HepG2 (cell line): ENCODE measurements around the gene PLN. TPM values are rescaled to one million over a fixed set of nuclear protein-coding genes. Genes with fewer than 3 reads are reported as not detected.

Source experiments
- ATAC-seq: fragments of 200-7000 bp; cut with Tn5 transposase; 3 replicates; pipeline ENCODE4 v1.9.1; 2020; ENCODE audit warnings: mild to moderate bottlenecking, moderate library complexity
- BruUV-seq: library from RNA; stranded (reverse); fragments of 400-500 nt; replicated peaks from 2 replicates; lab custom pipeline; 2021; lab: Mats Ljungman, UMichigan
- CTCF ChIA-PET: fragments of 300-600 bp; formaldehyde crosslinking; extraction: SDS; loops from one replicate; lab custom pipeline; 2021; ENCODE audit warnings: low total read pairs, inconsistent platforms, low intra/inter-chr PET ratio; lab: Yijun Ruan, JAX
- POLR2A ChIA-PET: fragments of 350-600 bp; sonication (Branson Sonifier 250); formaldehyde crosslinking; loops from one replicate; lab custom pipeline; 2020; ENCODE audit warnings: antibody characterized with exemption, inconsistent platforms; lab: Yijun Ruan, JAX
- DNase-seq: peaks from one replicate; pipeline ENCODE4 v3.0.0-alpha.2; 2015; ENCODE audit warnings: low spot score
- FAIRE-seq: peaks from 3 replicates; lab custom pipeline; 2011; peaks lifted over from hg19 to GRCh38; lab: Jason Lieb, UNC
- H2AFZ ChIP-seq: one replicate; pipeline ENCODE4 v1.6.1; 2011; ENCODE audit warnings: low read length, inconsistent platforms
- H3K27ac ChIP-seq: fragments of 300-600 bp; 3 replicates; pipeline ENCODE4 v1.8.0; 2011; ENCODE audit warnings: mixed run types, mild to moderate bottlenecking, mixed read lengths, low read length, inconsistent platforms; ENCODE audit not compliant: insufficient read depth; ENCODE audit errors: extremely low read length
- H3K27me3 ChIP-seq, 2 experiments: fragments of 200-600 bp in 1 of 2; 2 replicates in 1 of 2; 3 replicates in 1 of 2; pipeline versions ENCODE4 v1.6.0 to v1.8.0; 2011; ENCODE audit warnings: low read length in 2 of 2, mild to moderate bottlenecking in 2 of 2, moderate library complexity in 2 of 2, inconsistent platforms in 1 of 2; ENCODE audit not compliant: insufficient read depth in 2 of 2, control insufficient read depth in 1 of 2
- H3K36me3 ChIP-seq, 2 experiments: fragments of 200-600 bp in 1 of 2; replicated peaks in 1 of 2; 2 replicates in 1 of 2; 3 replicates in 1 of 2; pipeline versions ENCODE4 v1.5.1 to v1.8.0; 2011; ENCODE audit warnings: low read length in 2 of 2, inconsistent platforms in 1 of 2; ENCODE audit not compliant: insufficient read depth in 2 of 2, control insufficient read depth in 1 of 2
- H3K4me1 ChIP-seq: 2 replicates; pipeline ENCODE4 v1.5.1; 2012; ENCODE audit warnings: low read length, inconsistent platforms; ENCODE audit not compliant: insufficient read depth
- H3K4me2 ChIP-seq: 2 replicates; pipeline ENCODE4 v1.6.0; 2011; ENCODE audit warnings: low read depth, low read length, inconsistent platforms
- H3K4me3 ChIP-seq, 3 experiments: fragments of 200-600 bp in 1 of 3; sonication (generic), shearing (Covaris generic) in 1 of 3; replicated peaks in 1 of 3; 2 replicates each; pipeline ENCODE4 v1.5.1; 2011 to 2016; ENCODE audit warnings: low read length in 3 of 3, inconsistent platforms in 2 of 3, low read depth in 2 of 3, mild to moderate bottlenecking in 2 of 3, control low read depth in 1 of 3, mixed read lengths in 1 of 3; ENCODE audit not compliant: insufficient read depth in 1 of 3
- H3K79me2 ChIP-seq: one replicate; pipeline ENCODE4 v1.6.1; 2011; ENCODE audit warnings: low read length, inconsistent platforms; ENCODE audit not compliant: insufficient read depth
- H3K9ac ChIP-seq: 2 replicates; pipeline ENCODE4 v1.6.0; 2011; ENCODE audit warnings: mild to moderate bottlenecking, low read depth, low read length, inconsistent platforms; ENCODE audit not compliant: insufficient read depth
- H3K9me3 ChIP-seq: 2 replicates; pipeline ENCODE4 v1.5.1; 2012; ENCODE audit warnings: mild to moderate bottlenecking, low read length
- H4K20me1 ChIP-seq: 2 replicates; pipeline ENCODE4 v1.6.0; 2011; ENCODE audit warnings: inconsistent platforms, mild to moderate bottlenecking, low read length, moderate library complexity; ENCODE audit not compliant: insufficient read depth
- CREB1 ChIP-seq, 2 experiments: fragments of 450-650 bp in 1 of 2; IDR thresholded peaks; 2 replicates each; pipeline ENCODE4 v1.6.1; 2016 to 2017; ENCODE audit warnings: control low read depth in 1 of 2, mild to moderate bottlenecking in 1 of 2, missing compliant biosample characterization in 1 of 2, missing genetic modification characterization in 1 of 2
- GLMP ChIP-seq: sonication (generic); formaldehyde crosslinking; IDR thresholded peaks from 2 replicates; pipeline ENCODE4 v1.9.0; 2021; ENCODE audit warnings: missing genetic modification reagents, mild to moderate bottlenecking, borderline replicate concordance
- MTF1 ChIP-seq: sonication (generic); formaldehyde crosslinking; IDR thresholded peaks from 2 replicates; pipeline ENCODE4 v1.5.0; 2020; ENCODE audit warnings: missing genetic modification reagents
- RARA ChIP-seq: IDR thresholded peaks from 2 replicates; pipeline ENCODE4 v1.6.1; 2016; ENCODE audit warnings: missing genetic modification reagents, missing compliant biosample characterization
- SCMH1 ChIP-seq: sonication (generic); formaldehyde crosslinking; IDR thresholded peaks from 2 replicates; pipeline ENCODE4 v1.9.0; 2021; ENCODE audit warnings: missing genetic modification reagents, mild to moderate bottlenecking, borderline replicate concordance
- SP5 ChIP-seq: IDR thresholded peaks from 2 replicates; pipeline ENCODE4 v1.6.1; 2016; ENCODE audit warnings: low read depth, borderline replicate concordance
- SRY ChIP-seq: sonication (generic); formaldehyde crosslinking; IDR thresholded peaks from 2 replicates; pipeline ENCODE4 v1.8.0; 2022; ENCODE audit warnings: mild to moderate bottlenecking, missing genetic modification reagents
- ZFP82 ChIP-seq: sonication (generic); formaldehyde crosslinking; IDR thresholded peaks from 2 replicates; pipeline ENCODE4 v1.5.1; 2020; ENCODE audit warnings: mild to moderate bottlenecking, missing genetic modification reagents, borderline replicate concordance
- ZNF230 ChIP-seq: sonication (generic); formaldehyde crosslinking; IDR thresholded peaks from 2 replicates; pipeline ENCODE4 v1.4.0; 2020; ENCODE audit warnings: mild to moderate bottlenecking, missing genetic modification reagents
- ZNF652 ChIP-seq: IDR thresholded peaks from 2 replicates; pipeline ENCODE4 v1.6.1; 2016; ENCODE audit warnings: low read depth, borderline replicate concordance
- ZNF816 ChIP-seq: sonication (generic); formaldehyde crosslinking; IDR thresholded peaks from 2 replicates; pipeline ENCODE4 v1.8.0; 2022; ENCODE audit warnings: missing genetic modification reagents, mild to moderate bottlenecking, borderline replicate concordance
- ZZZ3 ChIP-seq: sonication (generic); formaldehyde crosslinking; IDR thresholded peaks from 2 replicates; pipeline ENCODE4 v1.4.0; 2020; ENCODE audit warnings: missing genetic modification reagents, mild to moderate bottlenecking, borderline replicate concordance
- WGBS: methylation state at CpG from one replicate; pipeline ENCODE4 v1.1.6; 2017; ENCODE audit warnings: low lambda C conversion rate; 5-methylcytosine and 5-hydroxymethylcytosine counted together
- in situ Hi-C: cut with HindIII; loops from 2 replicates; pipeline ENCODE4 v1.10.0; 2017; ENCODE audit warnings: low pct_unique_long_range_greater_than_20kb; ENCODE audit not compliant: extremely low pct_ligation_motif_present
- intact Hi-C: fragments of 100-400 bp; cut with micrococcal nuclease; formaldehyde crosslinking; loops from one replicate; pipeline ENCODE4 v1.10.0; 2022; ENCODE audit not compliant: unreplicated experiment
- polyA plus RNA-seq, 8 experiments: library from polyadenylated mRNA; depleted of rRNA in 3 of 8; stranded (reverse) in 7 of 8; unstranded in 1 of 8; fragments of >200 nt; fragmentation: Illumina TruSeq in 4 of 8; extraction: Trizol in 4 of 8; gene quantifications; 2 replicates each; pipeline versions ENCODE4 v1.2.1 to v1.2.3, GENCODE V29; 2011 to 2016; ENCODE audit warnings: low read depth in 4 of 8, missing spikeins in 1 of 8, mixed read lengths in 1 of 8; ENCODE audit not compliant: insufficient read depth in 1 of 8
- total RNA-seq, 5 experiments: library from RNA; depleted of rRNA; stranded (reverse); fragments of >200 nt; fragmentation: Illumina TruSeq; extraction: Trizol; gene quantifications; 2 replicates each; pipeline ENCODE4 v1.2.3, GENCODE V29; 2016; ENCODE audit warnings: low read depth in 1 of 5

Gene PLN
- total and polyA plus RNA-seq, 2 of the 13 experiments (the other 11 are each of a cell fraction or from before 2014, with no cell fraction given) = not detected

GRCh38 chr6:118562959-118563358 lies 14.9 kb downstream of the PLN start:
- H3K4me2 ChIP-seq = no peak overlapping the region
- no peak overlapping the region for H3K9ac ChIP-seq
- no peak for FAIRE-seq
- POLR2A ChIA-PET = no interaction called here
- TF ChIP-seq CREB1 (IDR thresholded peaks at IDR 0.05) (no peak), CREB1 (CRISPR knock-in tag; IDR thresholded peaks at IDR 0.05) (no peak), SP5 (no peak), SCMH1 (CRISPR knock-in tag) (no peak), MTF1 (CRISPR knock-in tag) (no peak), RARA (CRISPR knock-in tag) (no peak), SRY (CRISPR knock-in tag) (no peak), ZNF652 (no peak), ZNF816 (CRISPR knock-in tag) (no peak), ZNF230 (CRISPR knock-in tag) (no peak), ZZZ3 (CRISPR knock-in tag) (no peak), ZFP82 (CRISPR knock-in tag) (no peak), GLMP (no peak)
- no peak overlapping the region for H3K4me3 ChIP-seq
- H3K4me1 ChIP-seq = no peaks in the 10 kb centered on the region
- no peak for ATAC-seq
- intact Hi-C loops (loop anchor here (10.0 kb wide), 1 partner anchor 242 kb away; no protein-coding TSS in a partner anchor), in situ Hi-C loops (no loop called here)
- WGBS = 76% methylated on average over 1 of the region's 1 CpG
- no TSS peak for BruUV-seq
- CTCF ChIA-PET = no interaction called here
- no peak for DNase-seq
- no peak overlapping the region for H2AFZ ChIP-seq
- H3K79me2 ChIP-seq = no peaks in the 10 kb centered on the region
- no peaks in the 10 kb centered on the region for H3K9me3 ChIP-seq
- H3K27me3 ChIP-seq = no peaks in the 10 kb centered on the region
- H3K36me3 ChIP-seq = no peaks in the 10 kb centered on the region
- no peak overlapping the region for H3K27ac ChIP-seq
- H4K20me1 ChIP-seq = no peaks in the 10 kb centered on the region
